Bronchial epithelial cell (primary cell): ENCODE measurements around the gene ERN2. TPM values are rescaled to one million over a fixed set of nuclear protein-coding genes. Genes with fewer than 3 reads are reported as not detected.
"Not testable (repeated sequence)": the region's sequence is repeated elsewhere in the genome, so short reads cannot be mapped to it uniquely, and the experiment has no call there.

Experiments used
- DNase-seq: peaks from one replicate; pipeline ENCODE4 v3.0.0-alpha.2; 2010; ENCODE audit warnings: low read depth
- FAIRE-seq: peaks from 2 replicates; lab custom pipeline; 2011; peaks lifted over from hg19 to GRCh38; lab: Jason Lieb, UNC
- H3K27me3 ChIP-seq: 2 replicates; pipeline ENCODE4 v1.5.1; 2011; ENCODE audit warnings: low read length; ENCODE audit not compliant: control insufficient read depth, insufficient read depth
- H3K36me3 ChIP-seq: 2 replicates; pipeline ENCODE4 v1.5.1; 2011; ENCODE audit warnings: low read length; ENCODE audit not compliant: control insufficient read depth, insufficient read depth
- H3K4me3 ChIP-seq: 2 replicates; pipeline ENCODE4 v1.5.1; 2011; ENCODE audit warnings: mild to moderate bottlenecking, low read depth, low read length, control low read depth
- total RNA-seq: library from RNA; depleted of rRNA; stranded (reverse); fragments of >200 nt; gene quantifications from 2 replicates; pipeline ENCODE4 v1.2.1, GENCODE V29; 2014
- TF ChIP-seq, protein P1 (sequence below): IDR thresholded peaks from 2 replicates; pipeline ENCODE4 v1.5.1; 2011; ENCODE audit warnings: mild to moderate bottlenecking, moderate library complexity, low read length, control low read depth, inconsistent platforms; ENCODE audit not compliant: insufficient read depth, severe bottlenecking

The ERN2 gene
- total RNA-seq, 1 donor from 2014 or later = 0.26 TPM

GRCh38 chr16:23753908-23754593, 41.0 kb upstream of the ERN2 start:
- no peak for FAIRE-seq
- DNase-seq = no peak
- TF ChIP-seq, protein P1, sequence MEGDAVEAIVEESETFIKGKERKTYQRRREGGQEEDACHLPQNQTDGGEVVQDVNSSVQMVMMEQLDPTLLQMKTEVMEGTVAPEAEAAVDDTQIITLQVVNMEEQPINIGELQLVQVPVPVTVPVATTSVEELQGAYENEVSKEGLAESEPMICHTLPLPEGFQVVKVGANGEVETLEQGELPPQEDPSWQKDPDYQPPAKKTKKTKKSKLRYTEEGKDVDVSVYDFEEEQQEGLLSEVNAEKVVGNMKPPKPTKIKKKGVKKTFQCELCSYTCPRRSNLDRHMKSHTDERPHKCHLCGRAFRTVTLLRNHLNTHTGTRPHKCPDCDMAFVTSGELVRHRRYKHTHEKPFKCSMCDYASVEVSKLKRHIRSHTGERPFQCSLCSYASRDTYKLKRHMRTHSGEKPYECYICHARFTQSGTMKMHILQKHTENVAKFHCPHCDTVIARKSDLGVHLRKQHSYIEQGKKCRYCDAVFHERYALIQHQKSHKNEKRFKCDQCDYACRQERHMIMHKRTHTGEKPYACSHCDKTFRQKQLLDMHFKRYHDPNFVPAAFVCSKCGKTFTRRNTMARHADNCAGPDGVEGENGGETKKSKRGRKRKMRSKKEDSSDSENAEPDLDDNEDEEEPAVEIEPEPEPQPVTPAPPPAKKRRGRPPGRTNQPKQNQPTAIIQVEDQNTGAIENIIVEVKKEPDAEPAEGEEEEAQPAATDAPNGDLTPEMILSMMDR = no peak
- Histone ChIP-seq H3K27me3 (peaks cover 14% of the 10 kb centered on the region), H3K4me3 (no peak overlapping the region), H3K36me3 (no peaks in the 10 kb centered on the region)

DNA sequence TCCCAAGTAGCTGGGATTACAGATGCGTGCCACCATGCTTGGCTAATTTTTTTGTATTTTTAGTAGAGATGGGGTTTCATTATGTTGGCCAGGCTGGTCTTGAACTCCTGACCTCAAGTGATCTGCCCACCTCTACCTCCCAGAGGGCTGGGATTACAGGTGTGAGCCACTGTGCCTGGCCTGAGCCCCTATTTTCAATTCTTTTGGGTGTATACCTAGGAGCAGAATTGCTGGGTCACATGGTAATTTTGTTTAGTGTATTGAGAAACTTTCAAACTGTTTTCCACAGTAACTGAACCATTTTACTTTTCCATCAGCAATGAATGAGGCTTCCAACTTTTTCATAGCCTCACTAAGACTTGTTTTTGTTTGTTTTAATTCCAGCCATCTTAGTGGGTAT, 38.0 kb upstream of the ERN2 start:
- H3K4me3 ChIP-seq, FAIRE-seq, H3K36me3 ChIP-seq, DNase-seq: not testable (repeated sequence)
- peaks cover 14% of the 10 kb centered on the region for H3K27me3 ChIP-seq

DNA sequence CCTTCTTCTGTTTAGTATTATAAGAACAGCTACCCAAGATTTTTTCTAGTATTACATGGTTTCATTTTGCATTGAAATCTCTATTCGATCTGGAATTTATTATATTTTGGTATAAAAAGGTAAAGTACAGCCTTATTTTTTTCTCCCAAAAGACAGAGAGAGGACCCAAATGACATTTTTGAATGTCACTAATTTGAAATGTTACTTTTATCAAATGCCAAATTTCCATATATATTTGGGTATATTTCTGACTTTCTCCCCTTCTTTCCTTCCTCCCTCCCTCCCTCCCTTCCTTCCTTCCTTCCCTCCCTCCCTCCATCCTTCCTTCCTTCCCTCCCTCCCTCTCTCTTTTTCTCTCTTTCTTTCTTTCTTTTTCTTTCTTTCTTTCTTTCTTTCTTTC, 35.6 kb upstream of the ERN2 start:
- FAIRE-seq = no peak
- no peak overlapping the region for H3K4me3 ChIP-seq
- DNase-seq = no peak
- TF ChIP-seq, protein P1 = no peak
- H3K36me3 ChIP-seq = no peaks in the 10 kb centered on the region
- no peaks in the 10 kb centered on the region for H3K27me3 ChIP-seq

GRCh38 chr16:23745263-23745662, 32.2 kb upstream of the ERN2 start:
- Histone ChIP-seq H3K4me3 (no peak overlapping the region), H3K27me3 (no peaks in the 10 kb centered on the region), H3K36me3 (no peaks in the 10 kb centered on the region)
- FAIRE-seq = no peak
- TF ChIP-seq, protein P1 = no peak
- no peak for DNase-seq

GRCh38 chr16:23742766-23743165, 29.7 kb upstream of the ERN2 start:
- Histone ChIP-seq H3K4me3 (no peak overlapping the region), H3K36me3 (no peaks in the 10 kb centered on the region), H3K27me3 (no peaks in the 10 kb centered on the region)
- DNase-seq (peak; percentile 5), FAIRE-seq (no peak)
- TF ChIP-seq, protein P1 = peak; percentile 20

DNA sequence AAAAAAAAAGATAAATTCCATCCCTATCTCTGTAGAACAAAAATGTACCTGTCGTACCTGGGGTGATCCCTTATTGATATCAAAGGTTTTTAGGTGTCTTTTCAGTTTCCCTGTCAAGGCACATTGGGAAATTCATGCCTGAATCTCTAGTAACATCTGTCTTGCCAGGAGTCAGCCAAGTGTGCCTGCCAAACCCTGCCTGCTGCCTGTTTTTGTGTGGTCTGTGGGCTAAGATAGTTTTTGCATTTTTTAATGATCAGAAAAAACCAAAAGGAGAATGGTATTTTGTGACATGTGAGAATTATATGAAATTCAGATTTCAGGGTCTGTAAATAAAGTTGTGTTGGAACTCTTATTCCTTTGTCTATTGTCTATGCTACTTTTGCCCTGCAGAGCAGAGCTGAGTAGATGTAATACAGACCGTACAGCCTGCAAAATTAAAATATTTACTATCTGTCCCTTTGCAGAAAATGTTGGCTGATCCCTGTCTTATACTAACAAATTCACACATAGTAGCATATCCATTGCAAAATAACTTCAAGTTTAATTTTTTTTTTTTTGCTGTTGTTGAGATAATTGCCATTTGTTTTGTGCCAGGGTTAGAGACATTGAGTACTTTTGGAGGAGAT, 28.8 kb upstream of the ERN2 start:
- FAIRE-seq (no peak), DNase-seq (no peak)
- TF ChIP-seq, protein P1 = no peak
- Histone ChIP-seq H3K27me3 (no peaks in the 10 kb centered on the region), H3K36me3 (no peaks in the 10 kb centered on the region), H3K4me3 (no peak overlapping the region)
